GM20000 (cell line): ENCODE results near the gene PKP3.
A peak's percentile ranks its signal among the peaks of the same experiment; 100 is the strongest.

Experiments
- DNase-seq: peaks from one replicate; pipeline ENCODE4 v3.0.0; 2012; ENCODE audit warnings: low spot score
- CTCF ChIP-seq: IDR thresholded peaks from 2 replicates; pipeline ENCODE4 v1.5.1; 2012; ENCODE audit warnings: mild to moderate bottlenecking, control low read depth; ENCODE audit errors: extremely low read depth, missing control alignments

PKP3 gene

GRCh38 chr11:442611-443081, 48.6 kb downstream of the PKP3 start:
- TF ChIP-seq CTCF: no peak
- DNase-seq: no peak

- DNase-seq: no peak
- no peak for TF ChIP-seq CTCF
Measured at GRCh38 chr11:443542-444199, 49.7 kb downstream of the PKP3 start.

- DNase-seq: no peak
- TF ChIP-seq CTCF: no peak
Measured at GRCh38 chr11:444396-445144, 50.6 kb downstream of the PKP3 start.

GRCh38 chr11:445765-446588, 52.0 kb downstream of the PKP3 start:
- no peak for DNase-seq

DNA sequence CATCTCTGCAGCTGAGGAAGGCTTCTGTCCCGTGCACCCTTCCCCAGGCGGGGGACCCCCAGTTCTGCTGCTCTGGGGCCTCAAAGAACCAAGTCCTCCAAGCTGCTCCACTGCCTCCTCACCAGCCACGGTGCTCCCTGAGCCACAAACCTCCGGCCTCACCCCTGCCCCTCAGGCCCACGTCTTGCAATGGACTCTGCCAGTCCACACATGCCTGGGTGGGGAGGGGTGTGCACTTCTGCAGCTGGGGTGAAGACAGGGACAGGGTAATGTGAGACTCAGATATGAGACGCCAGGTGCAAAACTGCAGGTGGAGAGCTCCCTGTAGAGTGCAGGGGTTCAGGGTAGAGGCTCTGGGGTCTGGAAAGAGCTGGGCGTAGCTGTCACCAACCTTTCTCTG, 52.9 kb downstream of the PKP3 start:
- TF ChIP-seq CTCF: no peak
- no peak for DNase-seq

More at GRCh38 chr11:445765-446588, 52.0 kb downstream of the PKP3 start:
- no peak for TF ChIP-seq CTCF

DNA sequence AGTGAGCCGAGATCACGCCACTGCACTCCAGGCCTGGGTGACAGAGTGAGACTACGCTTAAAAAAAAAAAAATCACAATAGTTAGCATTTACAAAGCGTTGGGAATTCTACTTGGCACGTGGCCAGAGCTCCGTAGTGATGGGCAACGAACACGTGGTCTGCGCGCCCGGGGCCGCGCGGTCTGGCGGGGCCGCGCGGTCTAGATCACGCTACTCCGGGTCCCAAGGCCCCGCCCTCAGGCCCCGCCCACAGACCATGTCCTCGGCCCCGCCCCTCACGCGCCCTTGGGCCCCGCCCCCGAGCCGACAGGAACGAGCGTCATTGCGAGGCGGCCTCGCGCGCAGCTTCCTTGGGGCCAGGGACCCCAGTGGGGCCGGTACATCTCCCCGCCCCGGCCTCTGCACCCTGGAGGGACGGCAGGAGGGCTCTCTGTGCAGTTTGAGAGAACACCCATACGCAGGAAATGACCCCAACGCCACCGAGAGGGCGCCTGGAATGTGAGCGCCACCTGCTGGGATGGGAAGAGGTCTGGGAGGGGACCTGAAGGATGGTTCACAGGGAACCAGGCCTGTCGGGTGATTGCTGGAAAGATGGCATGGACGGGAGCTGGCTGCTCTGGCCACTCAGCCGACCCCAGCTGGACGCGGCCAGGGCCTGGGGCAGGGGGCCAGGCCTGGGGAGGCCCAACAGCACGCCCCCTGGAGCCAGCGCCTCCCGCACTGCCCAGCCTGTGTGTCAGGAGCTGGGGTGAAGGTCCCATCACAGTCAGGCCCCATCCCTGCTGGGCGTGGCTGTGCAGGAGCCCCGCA, 54.1 kb downstream of the PKP3 start:
- TF ChIP-seq CTCF: peak; percentile 81
- DNase-seq: peak; percentile 98
